ENCODE data around the gene PDE4B.

PDE4B gene

DNA sequence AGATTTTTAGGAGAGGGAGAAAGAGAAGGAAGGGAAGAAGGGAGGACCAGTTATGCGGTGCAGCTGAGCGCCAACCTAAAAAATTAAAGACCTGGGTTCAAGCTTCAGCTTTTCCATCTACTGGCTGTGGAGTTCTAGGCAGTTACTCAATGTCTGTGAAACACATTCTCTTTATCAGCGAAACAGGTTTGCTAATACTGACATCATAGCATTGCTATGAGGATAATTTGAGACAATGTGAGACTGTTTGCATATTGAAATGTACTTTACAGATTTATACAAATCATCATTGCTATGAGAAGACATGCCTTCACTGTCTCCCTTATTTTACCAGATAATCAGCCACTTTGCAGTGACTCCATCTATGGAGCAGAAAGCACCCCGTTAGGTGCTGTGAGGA is 518.4 kb downstream of the PDE4B start:
- TF ChIP-seq, protein P1, sequence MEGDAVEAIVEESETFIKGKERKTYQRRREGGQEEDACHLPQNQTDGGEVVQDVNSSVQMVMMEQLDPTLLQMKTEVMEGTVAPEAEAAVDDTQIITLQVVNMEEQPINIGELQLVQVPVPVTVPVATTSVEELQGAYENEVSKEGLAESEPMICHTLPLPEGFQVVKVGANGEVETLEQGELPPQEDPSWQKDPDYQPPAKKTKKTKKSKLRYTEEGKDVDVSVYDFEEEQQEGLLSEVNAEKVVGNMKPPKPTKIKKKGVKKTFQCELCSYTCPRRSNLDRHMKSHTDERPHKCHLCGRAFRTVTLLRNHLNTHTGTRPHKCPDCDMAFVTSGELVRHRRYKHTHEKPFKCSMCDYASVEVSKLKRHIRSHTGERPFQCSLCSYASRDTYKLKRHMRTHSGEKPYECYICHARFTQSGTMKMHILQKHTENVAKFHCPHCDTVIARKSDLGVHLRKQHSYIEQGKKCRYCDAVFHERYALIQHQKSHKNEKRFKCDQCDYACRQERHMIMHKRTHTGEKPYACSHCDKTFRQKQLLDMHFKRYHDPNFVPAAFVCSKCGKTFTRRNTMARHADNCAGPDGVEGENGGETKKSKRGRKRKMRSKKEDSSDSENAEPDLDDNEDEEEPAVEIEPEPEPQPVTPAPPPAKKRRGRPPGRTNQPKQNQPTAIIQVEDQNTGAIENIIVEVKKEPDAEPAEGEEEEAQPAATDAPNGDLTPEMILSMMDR (IDR thresholded peaks at IDR 0.05; ENCODE audit: low read depth, low read length): no peak
- in situ Hi-C loops (cut with HindIII; ENCODE audit: low sequenced_read_pairs): no loop called here

DNA sequence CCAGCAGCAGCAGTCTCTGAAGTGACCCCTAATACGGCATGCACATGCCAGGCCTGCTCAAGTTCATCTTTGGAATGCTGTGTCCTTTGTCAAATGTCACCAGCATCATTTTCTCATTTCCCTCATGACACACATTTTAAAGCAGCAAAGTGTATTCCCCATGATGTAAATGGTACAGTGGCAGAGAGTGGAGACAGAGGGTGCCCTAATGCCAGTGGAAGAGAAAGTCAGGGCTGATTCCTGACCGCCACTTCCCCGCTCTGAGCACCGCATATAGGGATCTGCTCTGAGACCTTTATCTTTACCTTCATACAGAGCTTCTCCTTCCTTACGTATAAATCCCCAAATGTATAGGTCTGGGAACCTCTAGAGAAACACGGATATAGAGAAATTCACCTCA is 518.9 kb downstream of the PDE4B start:
- H3K4me3 ChIP-seq (ENCODE audit: low read depth, low read length): no peak overlapping the region
- TF ChIP-seq, protein P1 (IDR thresholded peaks at IDR 0.05; ENCODE audit: low read depth, low read length): no peak
- DNase-seq (ENCODE audit: low read depth, low spot score): no peak
- in situ Hi-C loops (cut with HindIII; ENCODE audit: low sequenced_read_pairs): no loop called here

More for the DNA sequence above, 518.4 kb downstream of the PDE4B start:
- H3K4me3 ChIP-seq (ENCODE audit: low read depth, low read length): no peak overlapping the region
- DNase-seq (ENCODE audit: low read depth, low spot score): no peak

DNA sequence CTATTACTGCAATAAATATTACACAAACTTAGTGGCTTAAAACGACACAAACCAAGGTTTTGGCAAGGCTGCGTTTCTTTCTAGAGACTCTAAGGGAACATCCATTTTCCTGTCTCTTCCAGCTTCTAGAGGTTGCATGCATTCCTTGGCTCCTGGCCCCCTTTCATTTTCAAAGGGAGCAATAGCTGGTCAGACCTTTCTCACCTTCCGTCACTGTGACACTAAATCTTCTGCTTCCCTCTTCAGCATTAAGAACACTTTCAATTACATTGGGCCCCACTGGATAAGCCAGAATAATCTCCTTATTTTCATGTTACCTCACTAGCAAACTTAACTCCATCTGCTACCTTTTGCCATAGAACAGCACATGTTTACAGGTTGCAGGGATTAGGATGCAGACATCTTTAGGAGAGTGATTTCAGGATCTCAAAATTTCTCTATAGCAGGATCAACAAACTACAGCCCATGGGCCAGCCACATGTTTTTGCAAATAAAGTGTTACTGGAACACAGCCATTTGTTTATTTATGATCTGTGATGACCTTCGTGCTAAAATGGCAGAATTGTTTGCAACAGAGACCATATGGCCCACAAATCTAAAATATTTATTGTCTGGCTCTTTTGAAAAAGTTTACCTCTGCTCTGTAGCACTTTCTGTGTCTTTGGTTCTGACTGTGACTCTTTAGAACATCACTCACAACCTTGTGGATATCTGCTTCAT is 519.7 kb downstream of the PDE4B start:
- no peak for DNase-seq (ENCODE audit: low read depth, low spot score)
- in situ Hi-C loops (cut with HindIII; ENCODE audit: low sequenced_read_pairs): no loop called here
- H3K4me3 ChIP-seq (ENCODE audit: low read depth, low read length): no peak overlapping the region
- TF ChIP-seq, protein P1 (IDR thresholded peaks at IDR 0.05; ENCODE audit: low read depth, low read length): no peak

GRCh38 chr1:66313429-66313828 is 520.7 kb downstream of the PDE4B start:
- TF ChIP-seq, protein P1 (IDR thresholded peaks at IDR 0.05; ENCODE audit: low read depth, low read length): no peak

DNA sequence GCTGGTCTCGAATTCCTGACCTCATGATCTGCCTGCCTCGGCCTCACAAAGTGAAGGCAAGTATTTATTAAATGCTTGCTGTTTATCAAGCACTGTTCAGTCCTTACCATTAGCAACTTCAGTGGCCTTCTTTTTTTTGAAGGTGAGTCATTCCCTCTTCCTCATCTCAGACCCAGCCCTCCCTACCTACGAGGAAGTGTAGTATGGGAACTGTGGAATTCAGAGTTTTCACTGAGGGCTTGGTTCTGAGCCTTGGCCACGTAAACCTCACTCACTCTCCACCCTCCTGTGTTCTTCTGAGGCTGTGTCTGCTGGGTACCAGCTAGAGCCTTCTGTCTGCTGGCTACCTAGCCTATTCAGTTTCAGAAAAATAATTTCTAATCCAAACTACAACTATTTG is 523.0 kb downstream of the PDE4B start:
- H3K4me3 ChIP-seq (ENCODE audit: low read depth, low read length): no peak overlapping the region
- peak; percentile 22 for DNase-seq (ENCODE audit: low read depth, low spot score)
- in situ Hi-C loops (cut with HindIII; ENCODE audit: low sequenced_read_pairs): no loop called here
- TF ChIP-seq, protein P1 (IDR thresholded peaks at IDR 0.05; ENCODE audit: low read depth, low read length): no peak

More at GRCh38 chr1:66313429-66313828, 520.7 kb downstream of the PDE4B start:
- in situ Hi-C loops (cut with HindIII; ENCODE audit: low sequenced_read_pairs): no loop called here
- H3K4me3 ChIP-seq (ENCODE audit: low read depth, low read length): no peak overlapping the region
- peak; percentile 42 for DNase-seq (ENCODE audit: low read depth, low spot score)

GRCh38 chr1:66316464-66317247 is 524.0 kb downstream of the PDE4B start:
- DNase-seq (ENCODE audit: low read depth, low spot score): peak; percentile 52
- TF ChIP-seq, protein P1 (IDR thresholded peaks at IDR 0.05; ENCODE audit: low read depth, low read length): no peak
- no peak overlapping the region for H3K4me3 ChIP-seq (ENCODE audit: low read depth, low read length)
- in situ Hi-C loops (cut with HindIII; ENCODE audit: low sequenced_read_pairs): no loop called here

Data from astrocyte of the spinal cord (primary cell).